NCI-H2196 treated with DMSO at 0.1 percent for 48 hours (cell line): ENCODE measurements around the gene GIN1.

Experiments
- DNase-seq: peaks from one replicate; lab custom pipeline; 2025; ENCODE audit not compliant: unreplicated experiment; lab: John Stamatoyannopoulos, UW

GIN1 gene

DNA sequence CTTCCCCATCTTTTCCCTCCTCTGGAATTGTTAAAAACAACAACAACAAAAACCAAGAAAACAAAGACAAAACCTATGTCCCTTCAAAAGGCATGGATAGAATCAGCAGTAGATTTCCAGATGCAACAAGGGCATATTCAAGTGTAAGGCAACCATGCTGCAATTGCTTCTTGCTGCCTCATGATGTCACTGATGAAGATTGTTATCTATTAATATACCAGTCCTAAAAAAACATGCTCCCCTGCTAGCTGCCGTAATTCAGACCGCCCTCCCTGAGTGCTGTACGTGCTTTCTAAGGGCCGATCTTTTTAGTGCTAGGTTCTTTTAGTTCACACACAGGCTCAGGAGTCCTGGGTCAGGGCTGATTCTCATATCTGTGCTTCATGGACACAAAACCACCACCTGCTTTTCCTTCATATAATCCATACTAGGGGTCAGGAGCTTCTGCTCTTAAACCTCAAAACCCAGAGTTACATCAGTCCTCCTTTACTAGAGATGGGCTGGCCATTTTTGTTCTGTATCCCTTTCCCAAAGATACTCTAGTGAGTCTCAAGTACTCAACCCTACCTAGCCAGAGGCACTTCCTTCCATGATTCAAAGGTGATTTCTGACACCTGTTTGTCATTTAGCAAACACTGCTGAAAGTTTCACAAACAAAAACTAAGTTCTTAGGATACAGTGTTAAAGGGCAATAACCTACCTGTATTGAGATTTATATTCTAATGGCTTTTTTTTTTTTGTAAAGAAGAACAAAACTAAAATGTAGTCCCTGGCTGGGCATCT is 82.1 kb downstream of the GIN1 start:
- no peak for DNase-seq

DNA sequence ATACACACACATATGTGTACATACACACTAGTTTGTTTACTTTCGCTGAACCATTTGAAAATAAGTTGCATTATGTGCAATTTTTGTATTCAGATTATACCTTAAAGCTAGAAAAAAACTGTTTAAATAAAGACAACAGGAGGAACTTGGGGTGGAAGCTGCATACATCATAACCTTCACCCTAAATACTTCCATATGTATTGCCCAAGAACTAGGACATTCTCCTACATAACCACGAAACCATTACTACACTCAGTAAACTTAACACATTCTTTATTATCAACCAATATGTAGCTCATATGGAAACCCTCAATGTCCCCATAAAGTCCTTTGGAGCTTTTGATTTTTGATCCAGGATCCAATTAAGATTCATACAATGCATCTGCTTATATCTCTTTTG is 83.3 kb downstream of the GIN1 start:
- no peak for DNase-seq
